Measurements from ENCODE around the gene SLC35E2B.
"Not testable (repeated sequence)": the region's sequence is repeated elsewhere in the genome, so short reads cannot be mapped to it uniquely, and the experiment has no call there.

The SLC35E2B gene

GRCh38 chr1:1703796-1704195, 11.2 kb upstream of the SLC35E2B start:
- no peak for DNase-seq (ENCODE audit: low read depth)

GRCh38 chr1:1702506-1702905, 9.9 kb upstream of the SLC35E2B start:
- DNase-seq (ENCODE audit: low read depth): not testable (repeated sequence)

- not testable (repeated sequence) for DNase-seq (ENCODE audit: low read depth)
Observed at GRCh38 chr1:1700557-1700956, 8.0 kb upstream of the SLC35E2B start.

- not testable (repeated sequence) for DNase-seq (ENCODE audit: low read depth)
Observed at GRCh38 chr1:1700067-1700466, 7.5 kb upstream of the SLC35E2B start.

- not testable (repeated sequence) for DNase-seq (ENCODE audit: low read depth)
Observed at GRCh38 chr1:1699061-1699460, 6.5 kb upstream of the SLC35E2B start.

- DNase-seq (ENCODE audit: low read depth): not testable (repeated sequence)
Observed at GRCh38 chr1:1697358-1698183, 5.0 kb upstream of the SLC35E2B start.

GRCh38 chr1:1696431-1697357, 4.1 kb upstream of the SLC35E2B start:
- DNase-seq (ENCODE audit: low read depth): not testable (repeated sequence)

- peak; percentile 66 for DNase-seq (ENCODE audit: low read depth)
Observed at GRCh38 chr1:1692324-1692713, 276 bp downstream of the SLC35E2B start.

GRCh38 chr1:1691443-1691842, 1.2 kb downstream of the SLC35E2B start:
- not testable (repeated sequence) for DNase-seq (ENCODE audit: low read depth)

GRCh38 chr1:1689526-1689925, 3.1 kb downstream of the SLC35E2B start:
- not testable (repeated sequence) for DNase-seq (ENCODE audit: low read depth)

- DNase-seq (ENCODE audit: low read depth): no peak
Observed at GRCh38 chr1:1687846-1688245, 4.7 kb downstream of the SLC35E2B start.

- no peak for DNase-seq (ENCODE audit: low read depth)
Observed at GRCh38 chr1:1684031-1684681, 8.4 kb downstream of the SLC35E2B start.

- DNase-seq (ENCODE audit: low read depth): no peak
Observed at GRCh38 chr1:1683104-1683905, 9.3 kb downstream of the SLC35E2B start.

- no peak for DNase-seq (ENCODE audit: low read depth)
Observed at GRCh38 chr1:1680912-1681273, 11.7 kb downstream of the SLC35E2B start.

- no peak for DNase-seq (ENCODE audit: low read depth)
Observed at GRCh38 chr1:1680031-1680911, 12.3 kb downstream of the SLC35E2B start.

GRCh38 chr1:1678581-1679380, 13.8 kb downstream of the SLC35E2B start:
- peak; percentile 30 for DNase-seq (ENCODE audit: low read depth)

- no peak for DNase-seq (ENCODE audit: low read depth)
Observed at GRCh38 chr1:1677718-1678580, 14.6 kb downstream of the SLC35E2B start.

GRCh38 chr1:1676087-1676486, 16.5 kb downstream of the SLC35E2B start:
- not testable (repeated sequence) for DNase-seq (ENCODE audit: low read depth)

- DNase-seq (ENCODE audit: low read depth): not testable (repeated sequence)
Observed at GRCh38 chr1:1675218-1675617, 17.4 kb downstream of the SLC35E2B start.

All from stimulated activated CD4-positive, alpha-beta T cell treated with anti-CD3 and anti-CD28 coated beads, Interleukin-2, amount 100 ng/mL, for 4 hours (primary cell).